ENCODE measurements around the gene M1AP. TPM values are rescaled to one million over a fixed set of nuclear protein-coding genes. Genes with fewer than 3 reads are reported as not detected.

Gene M1AP
- polyA plus RNA-seq, 1 donor from 2014 or later = not detected

- Mint-ChIP-seq H3K4me3 (peak within 1 kb of the TSS; percentile 63 to 83 (median 74)), H3K4me1 (peaks cover 10 to 12% (median 12%) of the 10 kb centered on the region in 3 donors), H3K27me3 (peaks cover 54% of the 10 kb centered on the region), H3K27ac (peak within 1 kb of the TSS in 1 of 3 donors; percentile 20), H3K9me3 (no peaks in the 10 kb centered on the region), H3K36me3 (peaks cover 4% of the 10 kb centered on the region)
Observed at GRCh38 chr2:74514368-74515270, 133.5 kb downstream of the M1AP start, which contains the start of gene TLX2. Gene TLX2, plus strand, starts transcription at chr2:74514450. Its CDS starts 357 bp downstream, at chr2:74514807.

GRCh38 chr2:74513605-74514367 lies 134.3 kb downstream of the M1AP start:
- Mint-ChIP-seq H3K4me3 (peak overlapping the region in 3 of 4 donors; percentile 13 to 79 (median 67)), H3K9me3 (no peaks in the 10 kb centered on the region), H3K36me3 (peaks cover 4% of the 10 kb centered on the region), H3K27me3 (peaks cover 52% of the 10 kb centered on the region), H3K27ac (peak overlapping the region in 1 of 3 donors; percentile 20), H3K4me1 (peaks cover 11 to 12% (median 12%) of the 10 kb centered on the region in 3 donors)

- Mint-ChIP-seq H3K4me3 (peak overlapping the region in 3 of 4 donors; percentile 23 to 79 (median 60)), H3K36me3 (peaks cover 4% of the 10 kb centered on the region), H3K4me1 (peaks cover 17 to 20% (median 19%) of the 10 kb centered on the region in 3 donors), H3K9me3 (no peaks in the 10 kb centered on the region), H3K27ac (peak overlapping the region in 1 of 3 donors; percentile 66), H3K27me3 (peaks cover 45% of the 10 kb centered on the region)
Observed at GRCh38 chr2:74512744-74513604, 135.2 kb downstream of the M1AP start.

GRCh38 chr2:74511104-74511989 lies 136.8 kb downstream of the M1AP start:
- Mint-ChIP-seq H3K9me3 (peaks cover 0 to 3% (median 0%) of the 10 kb centered on the region in 3 donors), H3K27me3 (peaks cover 34% of the 10 kb centered on the region), H3K36me3 (peaks cover 5% of the 10 kb centered on the region), H3K4me3 (peak overlapping the region in 1 of 4 donors; percentile 60), H3K4me1 (peaks cover 19 to 27% (median 24%) of the 10 kb centered on the region in 3 donors), H3K27ac (peak overlapping the region in 1 of 3 donors; percentile 66)

GRCh38 chr2:74510272-74510671 lies 137.9 kb downstream of the M1AP start:
- peak overlapping the region in 2 of 3 donors; percentile 8 to 20 for H3K27ac Mint-ChIP-seq
- peak overlapping the region in 1 of 4 donors; percentile 43 for H3K4me3 Mint-ChIP-seq
- peaks cover 27% of the 10 kb centered on the region for H3K27me3 Mint-ChIP-seq
- peaks cover 0 to 3% (median 0%) of the 10 kb centered on the region in 3 donors for H3K9me3 Mint-ChIP-seq
- peaks cover 18 to 22% (median 21%) of the 10 kb centered on the region in 3 donors for H3K4me1 Mint-ChIP-seq
- H3K36me3 Mint-ChIP-seq = peaks cover 7% of the 10 kb centered on the region

- Mint-ChIP-seq H3K9me3 (peaks cover 0 to 3% (median 0%) of the 10 kb centered on the region in 3 donors), H3K27me3 (peaks cover 31% of the 10 kb centered on the region), H3K4me3 (peak overlapping the region; percentile 96 to 100 (median 100)), H3K4me1 (peaks cover 22 to 32% (median 25%) of the 10 kb centered on the region in 3 donors), H3K27ac (peak overlapping the region; percentile 98 to 100 (median 100)), H3K36me3 (peaks cover 16% of the 10 kb centered on the region)
Observed at GRCh38 chr2:74507926-74508520, 140.1 kb downstream of the M1AP start.

Other genes starting within 250 kb of the M1AP start
- gene C2orf81, start 226.7 kb downstream of the M1AP start, polyA plus RNA-seq = 5.6 TPM
- 39.0 TPM for gene WDR54, start 226.6 kb downstream of the M1AP start, polyA plus RNA-seq
- 0.88 TPM for gene RTKN, start 206.4 kb downstream of the M1AP start, polyA plus RNA-seq
- 11.4 TPM for gene INO80B, start 193.2 kb downstream of the M1AP start, polyA plus RNA-seq
- 39.5 TPM for gene WBP1, start 189.9 kb downstream of the M1AP start, polyA plus RNA-seq
- 37.7 TPM for gene MOGS, start 182.9 kb downstream of the M1AP start, polyA plus RNA-seq
- 144 TPM for gene MRPL53, start 175.7 kb downstream of the M1AP start, polyA plus RNA-seq
- gene CCDC142, start 165.3 kb downstream of the M1AP start, polyA plus RNA-seq = 9.2 TPM
- gene TTC31, start 165.2 kb downstream of the M1AP start, polyA plus RNA-seq = 26.4 TPM
- gene LBX2, start 148.7 kb downstream of the M1AP start, polyA plus RNA-seq = not detected
- gene PCGF1, start 140.6 kb downstream of the M1AP start, polyA plus RNA-seq = 14.7 TPM
- gene TLX2, start 133.9 kb downstream of the M1AP start, polyA plus RNA-seq = not detected
- gene DQX1, start 122.1 kb downstream of the M1AP start, polyA plus RNA-seq = 0.70 TPM
- gene AUP1, start 118.6 kb downstream of the M1AP start, polyA plus RNA-seq = 108 TPM
- gene HTRA2, start 118.4 kb downstream of the M1AP start, polyA plus RNA-seq = 34.4 TPM
- gene LOXL3, start 94.4 kb downstream of the M1AP start, polyA plus RNA-seq = 0.74 TPM
- gene DOK1, start 93.6 kb downstream of the M1AP start, polyA plus RNA-seq = 48.9 TPM
- 6.4 TPM for gene SEMA4F, start 5.9 kb upstream of the M1AP start, polyA plus RNA-seq
- gene HK2, start 185.8 kb upstream of the M1AP start, polyA plus RNA-seq = 4.3 TPM

All from IgD-negative memory B cell (primary cell).